ENCODE measurements around the gene RPS18.

The RPS18 gene

GRCh38 chr6:33289784-33290315, 18.0 kb downstream of the RPS18 start:
- no peak for DNase-seq (ENCODE audit: low read depth)

DNA sequence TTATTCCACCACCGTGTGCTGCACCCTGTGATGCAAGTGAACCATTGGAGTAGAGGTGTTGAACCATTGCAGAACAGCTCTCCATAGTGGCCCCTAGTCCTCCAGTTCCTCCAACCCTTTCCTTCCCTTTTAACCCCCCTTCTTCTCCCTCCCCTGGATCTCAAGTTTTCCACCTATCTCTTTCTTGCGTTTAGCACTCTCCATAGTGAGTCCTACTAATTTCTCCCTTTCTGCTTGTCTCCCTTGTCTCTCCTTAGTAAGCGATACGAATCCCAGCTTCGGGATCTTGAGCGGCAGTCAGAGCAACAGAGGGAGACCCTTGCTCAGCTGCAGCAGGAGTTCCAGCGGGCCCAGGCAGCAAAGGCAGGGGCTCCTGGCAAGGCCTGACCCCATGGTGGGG, 18.6 kb downstream of the RPS18 start:
- DNase-seq (ENCODE audit: low read depth): no peak

- no peak for DNase-seq (ENCODE audit: low read depth)
These were observed 21.3 kb downstream of the RPS18 start for GRCh38 chr6:33292996-33293682.

GRCh38 chr6:33294086-33294823, 22.4 kb downstream of the RPS18 start:
- no peak for DNase-seq (ENCODE audit: low read depth)

DNA sequence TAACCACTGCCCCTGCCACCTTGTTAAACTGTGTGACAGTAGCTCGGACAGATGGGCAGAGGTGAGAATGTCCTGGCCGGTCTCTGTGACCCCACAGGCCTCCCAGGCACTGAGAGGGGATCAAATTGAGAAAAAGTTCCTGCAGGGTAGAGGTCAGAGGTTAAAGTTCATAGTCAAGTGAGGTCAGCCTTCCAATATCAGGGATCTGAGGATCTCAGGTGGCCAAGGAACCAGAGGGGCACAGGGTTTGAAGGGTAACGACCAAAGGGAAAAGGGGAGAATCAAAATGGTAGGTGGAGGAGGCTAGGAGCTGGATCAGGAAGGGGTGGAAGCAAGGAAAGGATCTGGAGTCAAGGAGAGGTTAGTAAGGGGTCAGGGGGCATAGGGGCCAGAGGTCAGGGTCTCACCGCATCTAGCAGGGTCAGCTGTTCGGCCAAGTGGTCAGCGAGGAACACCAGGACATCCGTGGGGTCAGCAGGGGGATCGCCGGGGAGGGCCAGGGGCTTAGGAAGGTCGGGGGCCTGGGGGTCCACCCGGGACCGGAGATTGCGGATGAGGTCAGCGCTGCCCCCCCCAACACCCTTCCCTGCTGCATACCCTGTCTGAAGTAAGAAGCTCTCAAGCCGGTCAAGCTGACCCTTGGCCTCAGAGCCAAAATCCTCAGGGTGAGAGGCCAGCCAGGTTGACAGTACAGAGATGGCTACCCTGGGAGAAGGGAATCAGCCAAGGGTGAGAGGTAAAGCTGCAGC, 23.9 kb downstream of the RPS18 start:
- no peak for DNase-seq (ENCODE audit: low read depth)

DNA sequence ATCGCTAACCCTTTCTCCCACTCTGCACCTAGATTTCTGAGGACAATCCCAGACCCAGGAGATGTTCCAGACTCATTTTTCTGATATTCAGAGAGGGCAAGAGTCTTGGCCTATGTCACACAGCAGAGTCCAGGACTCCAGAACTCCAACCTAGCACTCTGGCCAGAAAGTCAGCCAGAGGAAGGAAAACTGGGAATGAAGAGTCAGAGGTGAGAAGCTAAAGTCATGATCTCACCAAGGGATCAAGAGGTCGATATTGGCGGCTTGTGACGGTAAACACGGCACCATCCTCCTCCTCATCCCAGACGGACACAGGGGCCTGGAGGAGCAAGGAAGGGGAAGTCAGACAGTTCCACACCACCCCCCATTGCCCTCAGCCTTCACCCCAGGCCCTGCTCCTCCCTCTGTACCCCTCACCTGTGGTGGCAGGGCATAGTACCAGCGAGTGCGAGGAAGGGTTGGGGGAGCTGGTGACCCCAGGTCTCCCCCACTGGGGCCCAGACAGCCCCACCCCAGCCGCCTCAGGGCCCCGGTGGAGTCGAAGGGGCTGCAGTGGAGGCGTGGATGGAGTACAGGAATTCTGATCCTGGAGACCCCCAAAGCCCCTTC, 25.0 kb downstream of the RPS18 start:
- no peak for DNase-seq (ENCODE audit: low read depth)

- no peak for DNase-seq (ENCODE audit: low read depth)
These were observed 25.6 kb downstream of the RPS18 start for GRCh38 chr6:33297406-33297955.

DNA sequence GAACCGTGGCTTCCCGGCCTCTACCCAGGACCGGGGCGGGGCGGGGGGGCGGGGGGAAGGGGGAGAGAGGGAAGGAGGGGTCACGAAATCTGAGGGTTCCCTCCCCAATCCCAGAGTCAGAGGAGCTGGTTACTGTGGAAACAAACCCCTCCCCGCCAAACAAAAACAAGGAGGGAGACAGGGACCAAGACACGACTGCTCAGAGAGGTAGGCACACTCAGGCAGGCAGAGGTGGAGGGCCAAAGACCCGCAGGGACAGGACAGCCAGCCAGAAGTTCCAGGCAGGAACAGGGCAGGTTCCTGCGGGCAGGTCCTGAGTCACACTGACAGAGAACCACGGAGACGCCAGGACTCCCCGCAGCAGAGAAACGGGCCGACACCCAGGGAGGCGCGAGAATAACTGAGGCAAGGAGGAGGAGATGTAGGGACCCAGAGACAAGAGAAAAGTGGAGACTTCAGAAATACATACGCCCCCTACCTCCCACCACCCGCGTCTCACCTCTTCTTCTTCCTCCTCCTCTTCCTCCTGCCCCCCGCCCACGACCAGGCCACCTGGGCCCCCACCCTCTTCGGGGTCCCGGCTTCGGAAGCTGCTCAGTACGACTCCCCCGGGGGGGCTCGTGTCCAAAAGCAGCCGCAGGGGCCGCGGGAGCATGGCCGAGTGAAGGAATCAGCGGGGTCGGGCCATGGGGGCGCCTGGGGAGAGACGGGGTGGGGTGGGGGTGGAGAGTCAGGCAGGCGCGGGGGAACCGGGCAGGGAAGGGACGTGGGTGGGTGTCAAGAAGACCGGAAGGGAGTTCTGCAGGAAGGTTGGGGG, 26.3 kb downstream of the RPS18 start:
- peak; percentile 81 for DNase-seq (ENCODE audit: low read depth)

DNA sequence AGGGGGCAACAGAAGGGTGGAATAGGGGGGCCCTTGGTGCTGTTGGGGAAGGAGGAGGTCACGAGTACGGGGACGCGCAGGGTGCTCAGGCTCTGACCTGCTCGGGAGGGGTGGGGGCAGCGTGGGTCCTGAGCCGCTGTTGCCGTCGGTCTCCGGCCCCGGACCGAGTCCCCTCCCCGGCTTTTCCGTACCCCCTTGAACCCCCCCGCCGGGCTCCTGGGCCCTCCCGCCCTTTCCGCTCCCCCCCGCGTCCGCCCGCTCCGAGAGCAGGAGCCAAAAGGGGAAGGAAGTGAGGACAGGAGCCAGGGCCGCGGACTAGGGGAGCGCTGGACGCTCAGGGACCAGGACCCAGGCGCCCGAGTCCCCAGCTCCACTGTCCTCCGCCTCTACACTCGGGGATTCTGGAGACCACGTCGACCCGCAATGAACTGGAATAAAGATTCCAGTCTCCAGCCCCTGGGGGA, 26.9 kb downstream of the RPS18 start, which contains the start of gene RGL2:
TSS of gene RGL2 (minus strand) at position 170 of the 464 bp plus-strand sequence. CDS start 332 bp downstream, outside the sequence.
- DNase-seq (ENCODE audit: low read depth): no peak

DNA sequence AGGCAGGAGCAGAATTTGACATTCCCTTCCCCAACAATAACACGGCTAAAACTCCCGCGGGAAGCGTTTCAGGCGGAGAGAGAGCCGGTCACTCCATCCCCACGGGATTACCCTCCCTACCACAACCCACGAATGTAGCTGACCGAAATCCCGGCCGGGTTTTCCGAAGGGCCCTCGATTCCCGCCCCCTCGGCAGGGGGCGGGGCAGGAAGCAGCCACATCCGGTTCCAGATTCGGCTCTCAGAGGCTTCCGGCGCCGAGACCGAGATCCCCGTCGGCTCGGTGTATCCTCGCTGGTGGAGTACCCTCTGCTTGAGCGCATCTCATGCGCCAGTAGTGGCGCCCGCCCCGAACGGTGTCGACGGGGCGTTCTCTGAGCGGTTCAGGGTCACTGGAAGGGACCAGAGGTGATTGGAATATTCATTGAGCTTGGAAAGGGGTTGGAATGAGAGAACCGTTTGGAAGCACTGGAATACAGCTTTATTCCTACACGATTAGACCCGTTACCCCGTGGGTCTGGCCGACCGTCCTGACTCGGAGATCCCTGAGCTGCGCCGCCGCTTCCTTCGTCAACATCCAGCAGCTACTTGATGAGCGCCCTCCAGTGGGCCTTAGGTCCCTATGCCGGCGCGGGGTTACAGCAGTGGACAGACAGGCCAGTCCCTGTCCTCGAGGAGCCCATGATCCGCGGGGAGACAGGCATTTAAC, 27.5 kb downstream of the RPS18 start:
- peak; percentile 68 for DNase-seq (ENCODE audit: low read depth)

DNA sequence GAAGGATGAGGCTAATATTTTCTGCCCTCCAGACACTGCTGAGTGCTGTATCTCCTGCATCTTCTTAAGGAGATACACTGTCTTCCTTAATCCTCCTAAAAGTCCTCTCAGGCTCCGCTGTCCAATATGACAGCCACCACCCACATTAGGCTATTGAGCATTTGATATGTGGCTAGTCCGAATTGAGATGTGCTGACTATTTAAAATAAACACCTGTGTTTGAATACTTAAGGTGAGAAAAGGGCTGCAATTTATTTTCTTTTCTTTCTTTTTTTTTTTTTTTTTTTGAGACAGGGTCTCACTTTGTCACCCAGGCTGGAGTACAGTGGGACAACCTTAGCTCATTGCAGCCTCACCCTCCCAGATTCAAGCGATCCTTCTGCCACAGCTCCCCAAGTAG, 30.0 kb downstream of the RPS18 start:
- no peak for DNase-seq (ENCODE audit: low read depth)

DNA sequence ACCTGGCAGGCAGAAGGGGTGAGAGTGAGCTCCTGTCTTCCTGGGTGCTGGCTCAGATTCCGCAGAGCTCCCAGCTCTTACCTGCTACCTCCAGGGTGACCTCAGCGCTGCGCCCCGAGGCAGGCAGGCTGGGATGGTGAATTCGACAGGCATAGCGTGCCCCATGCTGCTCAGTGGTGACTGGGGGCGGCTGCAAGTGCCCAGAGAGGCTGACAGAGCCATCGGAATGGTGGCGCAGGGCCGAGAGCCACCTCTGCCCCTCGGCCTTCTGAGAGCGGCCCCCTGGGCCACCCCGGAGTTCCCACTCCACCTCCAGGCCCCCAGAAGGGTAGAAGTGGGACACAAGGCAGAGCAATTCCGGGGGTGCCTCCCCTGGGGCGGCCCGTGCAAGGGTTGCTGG, 32.3 kb downstream of the RPS18 start:
- no peak for DNase-seq (ENCODE audit: low read depth)

DNA sequence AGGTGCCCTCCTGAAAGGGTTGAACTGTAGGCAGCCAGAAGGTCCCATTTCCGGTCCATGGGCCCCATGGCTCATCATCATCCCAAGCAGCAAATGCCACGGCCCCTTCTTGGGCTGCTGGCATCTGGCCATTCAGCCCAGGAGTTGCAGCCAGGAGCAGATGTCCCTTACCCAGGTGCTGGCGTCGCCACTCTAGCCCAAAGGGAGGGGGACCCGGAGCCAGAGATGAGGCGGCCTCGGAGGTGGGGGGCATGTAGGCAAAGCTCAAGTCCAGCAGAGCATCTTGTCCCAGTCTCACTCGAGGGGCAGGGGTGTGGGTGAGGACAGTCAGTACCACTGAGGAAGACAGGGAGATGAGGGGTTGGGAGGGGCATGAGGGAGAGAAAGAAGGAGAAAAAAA, 33.2 kb downstream of the RPS18 start:
- no peak for DNase-seq (ENCODE audit: low read depth)

GRCh38 chr6:33306356-33306755, 34.5 kb downstream of the RPS18 start:
- no peak for DNase-seq (ENCODE audit: low read depth)

GRCh38 chr6:33312361-33313104, 40.7 kb downstream of the RPS18 start:
- DNase-seq (ENCODE audit: low read depth): no peak

DNA sequence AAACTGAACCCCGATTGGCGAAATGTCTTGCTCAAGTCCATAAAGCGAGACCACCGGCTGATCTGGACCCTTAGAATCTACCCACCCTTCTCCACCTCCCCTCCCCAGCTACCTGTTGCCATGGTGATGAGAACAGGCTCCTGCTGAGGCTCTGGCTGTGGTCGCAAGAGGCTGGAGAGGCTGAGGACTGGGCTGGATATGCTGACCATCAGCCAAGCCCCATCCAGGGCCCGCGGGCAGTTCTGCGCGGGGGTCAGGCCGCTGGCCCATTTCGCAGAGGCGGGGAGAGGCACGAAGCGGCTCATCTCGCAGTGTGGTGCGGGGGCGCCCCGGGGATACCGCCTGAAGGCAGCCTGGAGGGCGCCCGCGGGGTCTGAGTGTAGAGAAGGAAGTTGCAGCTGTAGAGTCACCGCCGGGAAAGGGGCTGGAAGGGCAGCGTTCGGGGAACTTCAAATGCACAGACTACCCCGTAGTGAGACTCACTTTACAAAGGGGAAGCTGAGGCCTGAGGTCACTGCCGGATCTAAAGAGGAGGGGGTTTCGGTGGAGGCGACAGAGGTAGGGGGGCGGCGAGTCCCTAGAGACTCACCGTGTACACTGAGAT, 41.3 kb downstream of the RPS18 start:
- no peak for DNase-seq (ENCODE audit: low read depth)

- DNase-seq (ENCODE audit: low read depth): peak; percentile 20
These were observed 42.0 kb downstream of the RPS18 start, which contains the start of gene TAPBP for GRCh38 chr6:33313709-33314514. Gene TAPBP (minus strand): TSS chr6:33314078. CDS start chr6:33314041, 37 bp downstream.

DNA sequence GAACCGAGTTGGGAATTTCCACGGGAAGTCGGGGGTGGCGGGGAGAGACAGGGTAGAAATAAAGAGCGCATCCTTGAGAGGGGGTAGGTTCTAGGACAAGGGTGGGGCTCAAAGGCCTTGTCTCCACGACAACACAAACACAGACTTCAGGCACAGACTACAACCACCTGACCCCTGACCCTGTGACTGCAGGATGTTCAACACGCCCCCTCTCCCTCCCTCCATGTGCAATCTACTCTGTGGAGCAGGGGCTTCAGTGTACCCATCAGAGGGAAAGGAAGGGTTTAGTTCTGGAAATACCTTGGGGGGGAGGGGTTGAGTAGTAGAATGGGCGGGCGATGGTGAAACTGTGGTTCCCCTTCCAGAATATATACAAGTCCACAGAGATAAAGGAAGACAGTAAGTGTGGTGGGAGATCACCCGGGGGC, 42.7 kb downstream of the RPS18 start:
- peak; percentile 65 for DNase-seq (ENCODE audit: low read depth)
